NCI-H1048 (cell line): Measurements from ENCODE around the gene CFH.
"Not testable (repeated sequence)": the region's sequence is repeated elsewhere in the genome, so short reads cannot be mapped to it uniquely, and the experiment has no call there.

Experiments used
- DNase-seq: peaks from one replicate; lab custom pipeline; 2025; lab: John Stamatoyannopoulos, UW

CFH gene

GRCh38 chr1:196667131-196667530, 15.3 kb downstream of the CFH start:
- DNase-seq = no peak

GRCh38 chr1:196669051-196669450, 17.2 kb downstream of the CFH start:
- DNase-seq = no peak

- DNase-seq = no peak
These were observed 17.9 kb downstream of the CFH start for GRCh38 chr1:196669693-196670092.

- DNase-seq = no peak
These were observed 23.1 kb downstream of the CFH start for GRCh38 chr1:196674908-196675307.

GRCh38 chr1:196677781-196678509, 26.1 kb downstream of the CFH start:
- DNase-seq = no peak

- DNase-seq = no peak
These were observed 26.7 kb downstream of the CFH start for GRCh38 chr1:196678510-196678884.

- no peak for DNase-seq
These were observed 28.3 kb downstream of the CFH start for GRCh38 chr1:196680107-196680506.

- no peak for DNase-seq
These were observed 32.6 kb downstream of the CFH start for GRCh38 chr1:196684476-196684875.

GRCh38 chr1:196685506-196685905, 33.7 kb downstream of the CFH start:
- no peak for DNase-seq

GRCh38 chr1:196689001-196689400, 37.2 kb downstream of the CFH start:
- DNase-seq = no peak

GRCh38 chr1:196690582-196690981, 38.7 kb downstream of the CFH start:
- DNase-seq = peak; percentile 35

- no peak for DNase-seq
These were observed 47.1 kb downstream of the CFH start for GRCh38 chr1:196698993-196699392.

GRCh38 chr1:196701144-196701543, 49.3 kb downstream of the CFH start:
- no peak for DNase-seq

GRCh38 chr1:196709892-196710291, 58.0 kb downstream of the CFH start:
- DNase-seq = not testable (repeated sequence)

GRCh38 chr1:196717868-196718267, 66.0 kb downstream of the CFH start:
- no peak for DNase-seq

- DNase-seq = peak; percentile 73
These were observed 71.7 kb downstream of the CFH start for GRCh38 chr1:196723325-196724185.

GRCh38 chr1:196732526-196732925, 80.7 kb downstream of the CFH start:
- no peak for DNase-seq

GRCh38 chr1:196733091-196733970, 81.5 kb downstream of the CFH start:
- DNase-seq = no peak

- no peak for DNase-seq
These were observed 82.2 kb downstream of the CFH start for GRCh38 chr1:196734006-196734405.

- DNase-seq = no peak
These were observed 82.6 kb downstream of the CFH start for GRCh38 chr1:196734460-196734859.

- DNase-seq = no peak
These were observed 86.9 kb downstream of the CFH start for GRCh38 chr1:196738730-196739129.

GRCh38 chr1:196743244-196743643, 91.4 kb downstream of the CFH start:
- DNase-seq = peak; percentile 19
